ENCODE data around the gene SIGLEC8. TPM values are rescaled to one million over a fixed set of nuclear protein-coding genes. Genes with fewer than 3 reads are reported as not detected.

SIGLEC8 gene
- total and polyA plus RNA-seq, 12 donors: 0.13 to 0.95 (median 0.19) TPM; not detected in 8

- intact Hi-C loops (cut with DNase I): no loop called here
These were observed 23.8 kb downstream of the SIGLEC8 start for GRCh38 chr19:51434456-51434855.

GRCh38 chr19:51433043-51433442, 25.2 kb downstream of the SIGLEC8 start:
- peaks cover 0 to 29% (median 0%) of the 10 kb centered on the region in 9 donors for H3K4me1 ChIP-seq
- H3K36me3 ChIP-seq: no peaks in the 10 kb centered on the region
- peaks cover 0 to 3% (median 0%) of the 10 kb centered on the region in 11 donors for H3K9me3 ChIP-seq
- TF ChIP-seq CTCF (IDR thresholded peaks at IDR 0.05): no peak
- WGBS, 2 donors: 50 to 63% methylated on average over 4 of the region's 4 CpGs
- DNase-seq (no peak), ATAC-seq (no peak)
- H3K4me3 ChIP-seq: no peak overlapping the region
- no peak overlapping the region for H3K27ac ChIP-seq
- intact Hi-C loops (cut with DNase I): no loop called here
- peaks cover 0 to 41% (median 23%) of the 10 kb centered on the region in 7 donors for H3K27me3 ChIP-seq

More at GRCh38 chr19:51434456-51434855, 23.8 kb downstream of the SIGLEC8 start:
- DNase-seq (no peak), ATAC-seq (no peak)
- H3K27me3 ChIP-seq: peaks cover 0 to 55% (median 36%) of the 10 kb centered on the region in 7 donors
- H3K4me1 ChIP-seq: peaks cover 0 to 34% (median 0%) of the 10 kb centered on the region in 9 donors
- TF ChIP-seq CTCF (IDR thresholded peaks at IDR 0.05): no peak
- no peak overlapping the region for H3K27ac ChIP-seq
- H3K36me3 ChIP-seq: no peaks in the 10 kb centered on the region
- WGBS, 2 donors: 65 to 75% methylated on average over 1 of the region's 1 CpG
- no peaks in the 10 kb centered on the region for H3K9me3 ChIP-seq
- H3K4me3 ChIP-seq: no peak overlapping the region

GRCh38 chr19:51431124-51431523, 27.1 kb downstream of the SIGLEC8 start:
- Histone ChIP-seq H3K27me3 (peaks cover 0 to 24% (median 11%) of the 10 kb centered on the region in 7 donors), H3K4me1 (peaks cover 0 to 35% (median 0%) of the 10 kb centered on the region in 9 donors), H3K9me3 (peaks cover 0 to 3% (median 0%) of the 10 kb centered on the region in 11 donors), H3K36me3 (no peaks in the 10 kb centered on the region), H3K27ac (peak overlapping the region in 1 of 10 donors; percentile 76), H3K4me3 (no peak overlapping the region)
- intact Hi-C loops (cut with DNase I): no loop called here
- WGBS, 2 donors: 52 to 56% methylated on average over 3 of the region's 3 CpGs
- ATAC-seq: peak in 1 of 8 donors; percentile 37
- TF ChIP-seq CTCF (IDR thresholded peaks at IDR 0.05): no peak
- no peak for DNase-seq

- Histone ChIP-seq H3K36me3 (no peaks in the 10 kb centered on the region), H3K4me3 (no peak overlapping the region), H3K4me1 (peaks cover 0 to 35% (median 0%) of the 10 kb centered on the region in 9 donors), H3K9me3 (peaks cover 0 to 3% (median 0%) of the 10 kb centered on the region in 11 donors), H3K27ac (no peak overlapping the region), H3K27me3 (peaks cover 0 to 18% (median 10%) of the 10 kb centered on the region in 7 donors)
- 56 to 58% methylated on average over 3 of the region's 3 CpGs for WGBS, 2 donors
- intact Hi-C loops (cut with DNase I): no loop called here
- TF ChIP-seq CTCF (IDR thresholded peaks at IDR 0.05): no peak
- ATAC-seq (no peak), DNase-seq (no peak)
These were observed 28.0 kb downstream of the SIGLEC8 start for GRCh38 chr19:51430221-51430620.

All from heart right ventricle (tissue), 16 donors.